Fibroblast of skin of left biceps (primary cell): Measurements from ENCODE around the gene SMAD3.

Experiments used
- DNase-seq, 2 experiments: peaks; one replicate each; pipeline ENCODE4 v3.0.0-alpha.2; 2013; ENCODE audit warnings: low read depth in 2 of 2

Gene SMAD3

GRCh38 chr15:67125589-67126502 is 60.4 kb downstream of the SMAD3 start:
- peak; percentile 94 for DNase-seq

GRCh38 chr15:67126551-67127330 is 61.3 kb downstream of the SMAD3 start:
- no peak for DNase-seq

- DNase-seq, result no peak
These were observed 61.9 kb downstream of the SMAD3 start for GRCh38 chr15:67127331-67127664.

- peak; percentile 87 to 90 for DNase-seq
These were observed 62.6 kb downstream of the SMAD3 start for GRCh38 chr15:67127965-67128364.

GRCh38 chr15:67130166-67130565 is 64.8 kb downstream of the SMAD3 start:
- no peak for DNase-seq

- DNase-seq, result peak in 1 of 2 experiments; percentile 69
These were observed 65.5 kb downstream of the SMAD3 start for GRCh38 chr15:67130673-67131601.

GRCh38 chr15:67132276-67132675 is 66.9 kb downstream of the SMAD3 start:
- DNase-seq, result no peak

GRCh38 chr15:67133026-67133425 is 67.6 kb downstream of the SMAD3 start:
- no peak for DNase-seq

- no peak for DNase-seq
These were observed 68.3 kb downstream of the SMAD3 start for GRCh38 chr15:67133738-67134066.

GRCh38 chr15:67134067-67134838 is 68.9 kb downstream of the SMAD3 start:
- no peak for DNase-seq

- DNase-seq, result no peak
These were observed 69.6 kb downstream of the SMAD3 start for GRCh38 chr15:67134871-67135492.

GRCh38 chr15:67135494-67135893 is 70.1 kb downstream of the SMAD3 start:
- DNase-seq, result no peak

GRCh38 chr15:67136802-67137201 is 71.4 kb downstream of the SMAD3 start:
- no peak for DNase-seq

- no peak for DNase-seq
These were observed 71.9 kb downstream of the SMAD3 start for GRCh38 chr15:67137319-67137718.

- DNase-seq, result no peak
These were observed 72.8 kb downstream of the SMAD3 start for GRCh38 chr15:67137951-67138848.

- no peak for DNase-seq
These were observed 73.8 kb downstream of the SMAD3 start for GRCh38 chr15:67138891-67139855.

GRCh38 chr15:67140078-67140833 is 74.9 kb downstream of the SMAD3 start:
- DNase-seq, result no peak
